ENCODE measurements around the gene FBRSL1. TPM values are rescaled to one million over a fixed set of nuclear protein-coding genes. Genes with fewer than 3 reads are reported as not detected.
A peak's percentile ranks its signal among the peaks of the same experiment; 100 is the strongest.

The FBRSL1 gene
- total RNA-seq, 1 donor from 2014 or later: 4.4 TPM

DNA sequence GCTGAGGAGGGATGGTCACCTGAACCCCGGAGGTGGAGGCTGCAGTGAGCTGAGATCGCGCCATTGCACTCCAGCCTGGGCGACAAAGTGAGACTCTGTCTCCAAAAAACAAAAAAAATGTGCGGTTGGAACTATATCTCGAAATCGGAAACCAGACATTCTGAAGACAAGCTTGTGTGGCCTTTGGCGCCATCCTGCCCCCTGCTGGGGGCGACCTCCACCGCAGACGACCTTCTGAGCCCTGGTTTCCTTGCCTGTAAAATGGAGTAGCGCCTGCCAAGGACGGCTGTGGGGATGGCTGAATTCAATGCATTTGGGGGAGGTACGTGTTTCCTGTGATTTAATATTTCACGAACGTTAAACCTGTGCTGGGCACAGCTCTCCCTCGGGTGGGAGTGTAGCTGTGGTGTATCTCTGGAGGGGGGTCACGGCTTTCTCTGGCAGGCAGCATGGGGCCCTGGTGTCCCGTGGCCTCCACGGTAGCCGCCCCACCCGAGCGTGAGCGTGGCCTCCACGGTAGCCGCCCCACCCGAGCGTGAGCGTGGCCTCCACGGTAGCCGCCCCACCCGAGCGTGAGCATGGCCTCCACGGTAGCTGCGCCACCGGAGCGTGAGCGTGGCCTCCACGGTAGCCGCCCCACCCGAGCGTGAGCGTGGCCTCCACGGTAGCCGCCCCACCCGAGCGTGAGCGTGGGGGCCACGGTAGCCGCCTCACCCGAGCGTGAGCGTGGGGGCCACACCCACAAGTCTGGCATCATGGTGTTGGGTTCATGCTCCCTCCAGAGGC, 65.1 kb downstream of the FBRSL1 start:
- DNase-seq (ENCODE audit: low read depth, low spot score): no peak

DNA sequence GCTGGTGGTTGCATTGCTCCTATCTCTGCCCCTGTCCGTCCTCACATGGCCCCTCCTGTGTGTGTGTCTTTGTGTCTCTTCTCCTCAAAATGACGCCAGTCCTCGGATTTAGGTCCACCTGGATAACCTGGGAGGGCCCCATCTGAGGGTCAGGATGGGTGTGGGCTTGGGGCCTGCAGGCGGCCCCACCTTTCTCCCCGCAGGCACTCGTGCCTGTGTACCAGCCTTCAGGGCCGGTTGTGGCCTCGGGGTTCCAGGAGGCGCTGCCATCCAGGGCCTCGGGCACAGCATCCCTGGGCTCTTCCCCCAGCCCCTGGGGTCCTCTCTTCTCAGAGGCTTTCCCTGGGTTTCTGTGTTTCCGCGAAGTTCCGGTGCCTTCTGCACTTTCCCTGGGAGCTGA, 65.7 kb downstream of the FBRSL1 start:
- DNase-seq (ENCODE audit: low read depth, low spot score): no peak

DNA sequence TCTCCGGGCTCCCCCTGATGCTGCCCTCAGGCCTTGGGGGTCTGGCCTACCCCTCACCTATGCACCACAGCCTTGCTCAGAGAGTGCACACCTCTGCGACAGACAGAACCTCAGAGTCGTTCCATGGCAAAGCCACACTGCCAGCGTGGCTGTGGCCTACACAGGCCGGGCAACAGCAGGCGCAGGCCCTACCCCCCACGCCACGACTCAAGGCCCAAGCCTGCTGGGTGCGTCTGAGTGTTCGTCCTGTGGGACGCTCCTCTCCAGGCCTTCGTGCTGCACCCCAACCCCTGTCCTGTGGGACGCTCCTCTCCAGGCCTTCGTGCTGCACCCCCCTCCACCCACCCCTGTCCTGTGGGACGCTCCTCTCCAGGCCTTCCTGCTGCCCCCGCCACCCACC, 66.3 kb downstream of the FBRSL1 start:
- no peak for DNase-seq (ENCODE audit: low read depth, low spot score)

DNA sequence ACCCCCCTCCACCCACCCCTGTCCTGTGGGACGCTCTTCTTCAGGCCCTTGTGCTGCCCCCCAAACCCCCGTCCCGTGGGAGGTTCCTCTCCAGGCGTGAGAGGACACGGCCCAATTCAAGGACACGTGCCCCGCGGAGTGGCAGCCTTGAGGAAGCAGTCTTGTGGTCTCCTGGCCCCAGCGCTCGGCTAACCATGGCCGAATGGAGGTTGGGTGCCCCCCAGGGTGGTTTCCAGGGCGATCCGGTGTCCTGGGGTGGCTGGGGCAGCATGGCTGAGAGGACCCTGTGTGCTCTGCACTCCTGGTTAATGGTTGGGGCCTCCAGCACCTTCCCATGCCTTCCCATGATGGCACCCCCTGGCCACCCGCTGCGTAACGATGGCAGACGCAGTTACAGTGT, 66.8 kb downstream of the FBRSL1 start:
- no peak for DNase-seq (ENCODE audit: low read depth, low spot score)

DNA sequence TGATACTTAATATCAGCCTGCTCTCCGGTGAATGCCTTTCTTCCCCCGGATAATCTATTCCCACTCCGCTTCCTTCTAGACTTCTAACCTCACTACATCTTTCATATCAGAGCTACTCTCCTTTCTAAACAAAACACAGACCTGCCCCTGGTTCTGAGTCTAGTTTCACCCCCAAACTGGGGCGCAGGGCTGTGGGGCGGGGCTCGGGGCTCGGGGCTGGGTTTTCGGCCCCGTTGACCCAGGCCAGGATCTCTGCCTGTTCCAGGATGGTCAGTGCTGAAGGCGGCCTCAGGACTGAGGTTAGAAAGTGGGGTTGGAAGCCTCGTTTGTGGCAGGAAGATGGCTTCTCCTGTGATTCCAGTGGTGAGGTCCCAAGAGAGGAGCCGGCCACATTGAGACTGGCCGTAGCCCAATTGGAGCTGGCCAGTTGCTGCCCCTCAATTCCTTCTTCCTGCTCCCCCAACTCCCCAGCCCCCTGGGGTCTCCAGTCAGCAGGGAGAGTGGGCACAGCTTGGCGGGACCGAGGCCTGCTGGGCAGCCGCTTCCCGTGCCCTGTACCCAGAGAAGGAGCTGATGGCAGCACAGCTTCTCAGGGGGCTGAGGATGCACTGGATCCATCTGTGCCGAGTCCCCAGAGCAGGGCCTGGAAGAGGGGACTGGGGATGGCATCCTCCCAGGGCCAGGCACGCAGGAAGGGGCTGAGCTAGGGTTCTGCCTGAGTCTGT, 67.5 kb downstream of the FBRSL1 start:
- DNase-seq (ENCODE audit: low read depth, low spot score): no peak

DNA sequence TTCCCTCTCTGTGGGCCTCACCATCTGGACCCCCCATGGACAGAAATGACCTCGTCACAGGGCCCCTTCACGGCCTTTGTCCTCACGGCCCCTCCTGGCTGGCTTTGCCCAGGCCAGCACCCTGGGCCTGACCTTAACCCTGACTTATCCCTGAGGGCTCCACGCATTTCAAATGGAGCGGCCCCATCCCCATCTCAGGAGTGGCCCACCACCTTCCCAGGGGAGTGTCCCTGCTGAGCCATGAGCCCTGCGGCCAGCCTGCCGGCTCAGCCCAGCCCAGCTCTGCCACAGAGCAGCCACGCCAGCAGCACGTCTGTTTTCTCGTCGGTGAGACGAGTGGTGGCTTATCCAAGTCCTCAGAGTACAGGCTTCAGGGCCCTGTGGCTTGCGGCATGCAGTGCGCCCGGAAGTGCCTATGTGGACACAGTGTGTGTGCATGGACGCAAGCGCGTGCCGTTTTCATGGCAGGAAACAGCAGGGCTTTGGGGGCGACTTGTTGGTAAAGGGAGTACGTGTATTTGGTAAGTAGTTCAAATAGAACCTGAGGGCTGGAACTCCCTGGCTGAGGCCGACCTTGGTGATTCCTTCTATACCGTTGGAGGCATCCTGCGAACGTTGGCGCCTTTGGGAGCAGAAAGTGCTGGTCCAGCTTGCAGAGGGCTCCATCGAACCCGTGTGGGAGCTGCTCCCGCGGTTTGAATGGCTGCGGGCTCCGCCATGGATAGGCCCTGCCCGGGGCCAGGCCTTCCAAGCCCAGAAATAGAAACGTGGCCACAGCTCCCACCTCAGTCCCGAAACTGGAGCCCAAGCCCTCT, 68.3 kb downstream of the FBRSL1 start:
- no peak for DNase-seq (ENCODE audit: low read depth, low spot score)

DNA sequence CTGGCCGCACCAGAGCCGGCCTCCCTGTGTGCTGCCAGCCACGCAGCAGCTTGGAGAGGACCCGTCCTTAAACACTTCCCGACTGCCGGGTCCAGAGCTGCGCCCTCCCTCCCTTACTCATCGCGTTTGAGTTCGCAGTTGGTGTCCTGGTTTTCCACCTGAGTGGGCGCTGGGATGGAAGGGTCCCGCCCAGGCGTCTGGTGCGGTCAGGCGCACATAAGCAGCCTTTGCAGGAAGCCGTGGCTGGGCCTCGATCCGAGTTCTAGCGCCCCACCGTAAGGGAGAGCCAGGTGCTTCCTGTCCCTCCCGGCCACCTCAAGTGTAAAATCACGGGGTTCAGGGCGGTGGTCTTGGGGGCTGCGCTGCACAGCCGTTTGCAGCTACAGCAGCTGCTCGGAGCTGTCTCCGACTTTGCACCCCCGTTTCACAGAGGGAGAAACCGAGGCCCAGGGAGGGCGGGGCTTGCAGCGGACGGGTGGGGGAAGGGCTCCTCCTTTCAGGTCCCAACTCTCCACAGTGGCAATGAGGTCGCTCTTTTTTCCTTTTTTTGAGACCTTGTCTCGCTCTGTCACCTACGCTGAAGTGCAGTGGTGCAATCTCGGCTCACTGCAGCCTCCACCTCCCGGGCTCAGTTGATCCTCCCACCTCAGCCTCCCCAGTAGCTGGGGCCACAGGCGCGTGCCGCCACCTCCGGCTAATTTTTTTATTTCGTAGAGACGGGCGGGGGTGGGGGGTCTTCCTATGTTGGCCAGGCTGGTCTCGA, 69.1 kb downstream of the FBRSL1 start:
- no peak for DNase-seq (ENCODE audit: low read depth, low spot score)

DNA sequence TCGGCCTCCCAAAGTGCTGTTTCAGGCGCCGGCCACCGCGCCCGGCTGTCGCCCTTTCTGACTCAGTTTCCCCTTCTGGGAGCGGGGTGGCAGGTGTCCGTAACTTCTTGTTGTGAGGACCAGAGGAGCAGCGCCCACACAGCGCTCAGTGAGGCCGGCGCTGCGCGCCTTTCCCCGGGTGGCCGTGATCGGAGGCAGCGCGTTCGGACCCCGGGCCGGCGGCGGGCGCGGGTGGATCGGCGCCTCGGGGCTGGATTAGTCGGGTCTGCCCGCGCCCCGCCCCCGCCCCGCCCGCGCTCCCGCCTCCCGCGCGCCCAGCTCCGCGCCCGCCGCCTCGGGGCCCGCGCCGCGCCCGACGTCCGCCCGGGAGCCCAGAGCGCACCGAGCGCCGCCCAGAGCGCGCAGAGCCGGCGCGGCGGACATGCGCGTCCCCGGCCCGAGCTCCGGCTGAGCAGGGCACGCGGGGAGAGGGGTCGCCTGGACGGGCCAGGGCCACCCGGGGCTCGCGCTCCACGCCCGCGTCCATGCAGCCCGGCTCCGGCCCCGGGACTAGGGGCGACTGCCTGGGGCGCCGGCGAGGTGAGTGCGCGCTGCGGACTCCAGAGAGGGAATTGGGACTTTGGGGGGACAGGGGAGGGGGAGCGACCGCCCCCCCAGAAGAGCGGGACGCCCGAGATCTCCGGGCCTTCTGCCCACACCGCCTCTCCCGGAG, 69.9 kb downstream of the FBRSL1 start:
- DNase-seq (ENCODE audit: low read depth, low spot score): no peak

DNA sequence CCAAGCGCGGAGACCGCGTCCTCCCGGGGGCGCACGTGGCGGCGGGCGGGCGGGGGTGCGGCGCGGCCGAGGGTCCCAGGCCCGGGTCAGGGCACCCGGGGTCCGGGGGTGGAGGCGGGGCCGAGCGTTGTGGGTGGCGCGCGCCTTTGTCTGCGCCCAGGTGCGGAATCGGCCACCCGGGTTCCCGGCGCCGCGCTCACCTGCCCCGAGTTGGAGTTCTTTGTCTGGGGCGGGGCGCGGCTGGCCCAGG, 70.3 kb downstream of the FBRSL1 start:
- DNase-seq (ENCODE audit: low read depth, low spot score): no peak

DNA sequence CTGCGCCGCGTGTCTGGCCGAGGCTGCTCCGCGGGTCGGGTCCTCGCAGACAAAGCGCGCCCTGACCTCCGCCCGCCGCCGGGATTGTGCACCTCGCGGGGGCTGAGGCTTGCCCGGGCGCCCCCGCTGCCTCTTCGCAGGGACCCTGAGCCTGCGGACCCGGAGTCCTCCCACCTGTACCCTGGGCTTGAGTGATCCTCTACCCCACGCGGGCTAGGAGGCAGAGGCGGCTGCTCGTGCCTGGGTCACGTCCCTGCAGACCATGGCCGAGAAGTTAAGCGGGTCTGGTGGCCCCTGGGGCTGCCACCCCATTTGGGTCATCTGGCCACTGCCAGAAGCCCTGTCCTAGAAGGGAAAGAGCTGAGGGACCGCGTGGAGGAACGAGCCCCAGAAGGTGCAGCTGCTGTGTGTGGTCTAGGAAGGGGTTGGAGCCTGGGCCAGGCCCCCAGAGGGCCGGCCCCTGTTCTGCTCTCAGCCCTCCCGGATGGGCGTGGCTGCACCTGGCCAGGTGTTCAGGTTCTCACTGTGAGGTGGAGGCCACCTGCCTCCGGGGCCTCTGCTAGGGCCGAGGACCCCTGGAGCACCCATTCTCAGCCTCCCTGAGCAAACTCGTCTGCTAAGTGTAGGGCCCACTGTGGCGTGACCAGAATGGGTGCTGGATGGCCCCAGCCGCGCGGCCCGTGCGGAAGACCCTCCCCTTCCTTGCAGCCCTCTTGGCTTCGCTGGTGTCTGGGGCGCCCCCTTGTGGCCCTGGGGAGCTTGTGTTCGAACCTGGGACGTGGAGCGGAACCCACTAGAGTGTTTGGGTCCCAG, 70.9 kb downstream of the FBRSL1 start:
- DNase-seq (ENCODE audit: low read depth, low spot score): peak; percentile 33

Other genes starting within 250 kb of the FBRSL1 start
- 0.11 and 0.33 TPM in 2 replicates for gene GALNT9, start 160.6 kb upstream of the FBRSL1 start, total RNA-seq
- 0.14 TPM in 1 of 2 replicates, not detected in the other for gene LRCOL1, start 120.4 kb downstream of the FBRSL1 start, total RNA-seq
- gene P2RX2, start 128.6 kb downstream of the FBRSL1 start, total RNA-seq: not detected in 2 replicates
- 27.6 and 40.9 TPM in 2 replicates for gene POLE, start 197.2 kb downstream of the FBRSL1 start, total RNA-seq
- 16.7 and 19.0 TPM in 2 replicates for gene PXMP2, start 197.4 kb downstream of the FBRSL1 start, total RNA-seq
- gene PGAM5, start 220.7 kb downstream of the FBRSL1 start, total RNA-seq: 89.2 and 100 TPM in 2 replicates